H1 (cell line): ENCODE results near the gene S1PR2. TPM values are rescaled to one million over a fixed set of nuclear protein-coding genes. Genes with fewer than 3 reads are reported as not detected.
A peak's percentile ranks its signal among the peaks of the same experiment; 100 is the strongest.

Source experiments
- CHD2 ChIP-seq: IDR thresholded peaks from 2 replicates; pipeline ENCODE4 v1.6.1; 2012; ENCODE audit warnings: low read length, improper control_type of control experiment
- CTBP2 ChIP-seq: IDR thresholded peaks from 2 replicates; pipeline ENCODE4 v1.7.0; 2011; ENCODE audit warnings: borderline replicate concordance, mild to moderate bottlenecking, moderate library complexity, mixed read lengths, low read length; ENCODE audit not compliant: insufficient read depth, insufficient read length
- EZH2 ChIP-seq: fragments of 200-600 bp; sonication (generic); IDR thresholded peaks from 2 replicates; pipeline ENCODE4 v1.7.1; 2012; ENCODE audit warnings: low read depth, mild to moderate bottlenecking, moderate library complexity, low read length, inconsistent platforms; ENCODE audit not compliant: severe bottlenecking
- JUN ChIP-seq: IDR thresholded peaks from 2 replicates; pipeline ENCODE4 v1.6.1; 2011; ENCODE audit warnings: low read depth, mild to moderate bottlenecking, improper control_type of control experiment, low read length
- POLR2AphosphoS5 ChIP-seq: IDR thresholded peaks from 2 replicates; pipeline ENCODE4 v1.6.1; 2011; ENCODE audit warnings: low read depth, low read length
- SIN3A ChIP-seq, 2 experiments: IDR thresholded peaks in 1 of 2; conservative IDR thresholded peaks in 1 of 2; 2 replicates each; pipeline ENCODE4 v1.6.1; 2011 to 2012; ENCODE audit warnings: low read length in 2 of 2, improper control_type of control experiment in 1 of 2, low read depth in 1 of 2, mild to moderate bottlenecking in 1 of 2
- polyA plus RNA-seq, 7 experiments: library from polyadenylated mRNA; depleted of rRNA in 3 of 7; stranded (reverse) in 5 of 7; unstranded in 2 of 7; fragments of >200 nt in 5 of 7; fragments of 200-250 nt in 2 of 7; gene quantifications; 1 replicate in 5 of 7; 2 replicates in 1 of 7; 4 replicates in 1 of 7; pipeline versions ENCODE4 v1.2.1 to v1.2.3, GENCODE V29; 2011 to 2013; ENCODE audit warnings: missing spikeins in 2 of 7, mixed read lengths in 2 of 7
- total RNA-seq: library from RNA; stranded (reverse); fragmentation: NEBNext Ultra II Directional; extraction: Animal tissue kit (Norgen Biotek cat#: 25700); gene quantifications from 2 replicates; pipeline ENCODE4 v1.2.1, GENCODE V29; 2021

S1PR2 gene
- total and polyA plus RNA-seq, 2 of the 8 experiments (the other 6 are each of a cell fraction or from before 2014, with no cell fraction given), result 17.5 to 19.4 TPM

- no peak for TF ChIP-seq EZH2
- peak; percentile 54 for TF ChIP-seq CTBP2
- TF ChIP-seq JUN, result 0 out of 2 replicates have a peak, but pooled peaks have one; percentile 17
- peak; percentile 85 for TF ChIP-seq POLR2AphosphoS5
- 0 out of 2 replicates have a peak, but pooled peaks have one; percentile 22 for TF ChIP-seq CHD2
- TF ChIP-seq SIN3A (conservative IDR thresholded peaks at IDR 0.05 in 1 of 2, IDR thresholded peaks at IDR 0.05 in 1 of 2; ENCODE audit: low read depth in 1 of 2, low read length in 2 of 2), result peak in 1 of 2 experiments; percentile 33; a peak in 2 of 4 replicates
Measured at GRCh38 chr19:10194500-10195198, 36.5 kb downstream of the S1PR2 start, which contains the start of gene DNMT1 (continued).
